T47D (cell line): ENCODE measurements around the gene RPS25.
"Not testable (repeated sequence)": the region's sequence is repeated elsewhere in the genome, so short reads cannot be mapped to it uniquely, and the experiment has no call there.

Experiments used
- DNase-seq, 2 experiments: peaks; one replicate each; pipeline versions ENCODE4 v3.0.0 to v3.0.0-alpha.2; 2011 to 2012; ENCODE audit warnings: low read depth in 1 of 2, low spot score in 1 of 2
- JUND ChIP-seq: IDR thresholded peaks from 2 replicates; pipeline ENCODE4 v1.6.1; 2012; ENCODE audit warnings: low read depth
- in situ Hi-C: cut with HindIII; loops from 2 replicates; pipeline ENCODE4 v1.10.0; 2016; ENCODE audit warnings: low sequenced_read_pairs, low pct_unique_long_range_greater_than_20kb

RPS25 gene

DNA sequence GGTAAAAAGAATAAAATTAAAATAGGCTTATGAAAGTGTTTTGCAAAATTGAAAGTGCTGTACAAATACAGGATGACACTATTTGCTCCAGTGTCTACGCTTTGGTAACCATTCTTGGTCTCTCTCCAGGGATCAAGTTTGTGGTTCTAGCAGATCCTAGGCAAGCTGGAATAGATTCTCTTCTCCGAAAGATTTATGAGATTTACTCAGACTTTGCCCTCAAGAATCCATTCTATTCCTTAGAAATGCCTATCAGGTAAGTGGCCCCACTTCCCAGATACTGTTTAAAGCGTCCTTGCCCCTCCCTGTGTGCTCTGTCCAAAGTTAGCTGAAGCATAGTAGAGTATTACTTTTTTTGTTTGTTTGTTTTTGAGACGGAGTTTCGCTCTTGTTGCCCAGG, 3.5 kb upstream of the RPS25 start:
- TF ChIP-seq JUND: no peak
- in situ Hi-C loops: no loop called here
- DNase-seq: no peak

DNA sequence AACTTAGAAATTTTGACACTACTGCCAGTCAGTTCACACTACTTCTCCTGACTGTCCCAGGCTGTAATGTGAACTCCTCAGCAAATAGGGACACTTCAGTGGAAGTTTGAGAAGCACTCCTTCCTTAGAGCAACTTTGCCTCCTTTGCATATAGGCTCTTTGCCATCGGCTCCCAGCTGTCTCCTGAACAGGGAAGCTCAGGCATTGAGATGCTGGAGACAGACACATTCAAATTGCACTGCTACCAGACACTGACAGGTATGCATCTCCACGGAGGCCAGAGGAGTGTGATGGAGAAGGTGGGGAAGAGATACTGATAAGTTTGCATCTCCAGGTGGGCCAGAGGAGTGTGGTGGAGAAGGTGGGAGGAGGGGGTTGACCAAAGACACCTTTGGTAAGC, 1.9 kb upstream of the RPS25 start:
- peak in 1 of 2 experiments; percentile 40 for DNase-seq
- TF ChIP-seq JUND: no peak
- in situ Hi-C loops: no loop called here

DNA sequence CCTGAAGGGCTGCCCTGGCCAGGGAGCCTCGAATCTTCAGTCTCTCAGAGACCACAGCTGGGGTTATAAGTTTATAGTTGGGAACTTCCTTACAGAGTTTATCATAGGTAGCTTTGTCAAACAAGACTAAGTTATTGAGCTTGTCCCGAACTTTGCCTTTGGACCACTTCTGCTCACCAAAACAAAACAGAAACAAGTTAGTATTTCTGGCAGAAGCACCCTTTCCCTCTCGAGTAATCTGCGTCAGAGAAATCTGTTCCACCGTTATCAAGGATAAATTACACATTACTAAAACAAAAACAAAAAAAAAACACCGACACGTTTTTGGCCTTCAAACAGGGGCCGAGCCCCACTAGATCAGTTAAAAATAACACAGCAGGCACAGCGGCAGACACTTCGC, 766 bp downstream of the RPS25 start:
- DNase-seq, in situ Hi-C loops: not testable (repeated sequence)

DNA sequence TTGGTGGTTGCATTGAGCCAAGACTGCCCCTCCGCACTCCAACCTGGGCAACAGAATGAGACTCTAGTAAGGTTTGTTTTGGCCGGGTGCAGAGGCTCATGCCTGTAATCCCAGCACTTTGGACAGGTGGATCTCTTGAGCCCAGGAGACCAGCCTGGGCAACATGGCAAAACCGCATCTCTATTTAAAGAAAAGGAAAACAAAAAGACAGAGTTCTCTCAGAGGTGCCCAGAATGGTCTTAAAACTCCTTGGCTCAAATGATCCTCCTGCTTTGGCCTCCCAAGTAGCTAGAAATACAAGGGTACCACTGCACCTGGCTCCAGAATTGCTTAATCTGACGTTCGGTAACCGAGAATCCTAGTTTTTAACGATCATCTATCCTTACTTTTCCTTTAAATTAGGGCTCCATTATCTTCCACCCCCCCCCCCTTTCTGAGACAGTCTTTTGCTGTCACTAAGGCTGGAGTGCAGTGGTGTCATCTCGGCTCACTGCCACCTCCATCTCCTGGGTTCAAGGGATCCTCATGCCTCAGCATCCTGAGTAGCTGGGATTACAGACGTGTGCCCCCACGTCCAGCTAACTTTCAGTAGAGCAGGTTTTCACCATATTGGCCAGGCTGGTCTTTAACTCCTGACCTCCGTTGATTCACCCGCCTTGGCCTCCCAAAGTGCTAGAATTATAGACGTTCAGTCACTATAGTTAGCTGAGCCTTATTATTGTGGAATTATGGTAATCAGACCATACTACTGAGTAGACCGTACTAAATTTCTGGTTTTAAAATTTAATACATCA, 1.7 kb downstream of the RPS25 start:
- no peak for DNase-seq
- in situ Hi-C loops: no loop called here
- no peak for TF ChIP-seq JUND

DNA sequence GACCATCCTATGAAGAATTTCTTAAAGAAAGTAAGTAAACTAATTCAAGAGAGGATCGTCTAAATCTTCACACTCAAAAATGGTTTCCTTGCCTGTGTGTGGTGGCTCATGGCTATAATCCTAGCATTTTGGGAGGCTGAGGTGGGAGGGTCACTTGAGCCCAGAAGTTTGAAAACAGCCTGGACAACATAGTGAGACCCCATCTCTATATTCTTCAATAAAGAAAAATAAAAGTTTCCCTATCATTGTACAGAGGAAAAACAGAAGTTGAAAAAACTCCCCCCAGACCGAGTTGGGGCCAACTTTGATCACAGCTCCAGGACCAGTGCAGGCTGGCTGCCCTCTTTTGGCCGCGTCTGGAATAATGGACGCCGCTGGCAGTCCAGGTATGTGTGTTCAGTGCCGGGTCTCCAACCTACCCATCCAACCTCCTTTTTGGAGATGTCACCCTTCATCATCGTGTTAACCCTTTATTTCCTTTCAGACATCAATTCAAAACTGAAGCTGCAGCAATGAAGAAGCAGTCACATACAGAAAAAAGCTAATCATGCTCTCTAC, 3.0 kb downstream of the RPS25 start:
- DNase-seq: peak in 1 of 2 experiments; percentile 56
- no peak for TF ChIP-seq JUND
- in situ Hi-C loops: no loop called here

DNA sequence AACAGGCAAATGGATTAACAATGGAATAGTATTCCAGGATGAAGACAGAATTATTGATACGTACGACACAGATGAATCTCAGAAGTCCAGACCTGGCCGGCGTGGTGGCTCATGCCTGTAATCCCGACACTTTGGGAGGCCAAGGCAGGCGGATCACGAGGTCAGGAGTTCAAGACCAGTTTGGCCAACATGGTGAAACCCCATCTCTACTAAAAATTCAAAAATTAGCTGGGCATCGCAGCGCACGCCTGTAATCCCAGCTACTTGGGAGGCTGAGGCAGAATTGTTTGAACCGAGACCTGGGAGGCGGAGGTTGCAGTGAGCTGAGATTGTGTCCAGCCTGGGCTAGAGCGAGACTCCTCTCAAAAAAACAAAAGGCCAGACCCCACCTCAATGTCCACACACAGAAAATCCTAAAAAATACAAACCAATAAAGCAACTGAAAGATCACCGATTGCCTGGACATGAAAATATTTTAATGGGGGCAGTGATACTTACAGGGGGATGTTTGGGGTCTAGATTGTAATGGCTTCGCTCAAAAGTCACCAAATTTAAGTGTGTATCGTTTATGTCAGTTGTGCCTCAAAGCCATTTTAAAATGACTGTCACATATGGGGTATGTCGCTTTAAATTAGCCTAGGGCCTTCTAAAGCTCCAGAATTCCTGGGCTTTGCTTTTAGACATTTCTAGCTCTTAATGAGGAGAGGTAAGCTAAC, 3.8 kb downstream of the RPS25 start:
- no peak for TF ChIP-seq JUND
- in situ Hi-C loops: no loop called here
- DNase-seq: no peak

DNA sequence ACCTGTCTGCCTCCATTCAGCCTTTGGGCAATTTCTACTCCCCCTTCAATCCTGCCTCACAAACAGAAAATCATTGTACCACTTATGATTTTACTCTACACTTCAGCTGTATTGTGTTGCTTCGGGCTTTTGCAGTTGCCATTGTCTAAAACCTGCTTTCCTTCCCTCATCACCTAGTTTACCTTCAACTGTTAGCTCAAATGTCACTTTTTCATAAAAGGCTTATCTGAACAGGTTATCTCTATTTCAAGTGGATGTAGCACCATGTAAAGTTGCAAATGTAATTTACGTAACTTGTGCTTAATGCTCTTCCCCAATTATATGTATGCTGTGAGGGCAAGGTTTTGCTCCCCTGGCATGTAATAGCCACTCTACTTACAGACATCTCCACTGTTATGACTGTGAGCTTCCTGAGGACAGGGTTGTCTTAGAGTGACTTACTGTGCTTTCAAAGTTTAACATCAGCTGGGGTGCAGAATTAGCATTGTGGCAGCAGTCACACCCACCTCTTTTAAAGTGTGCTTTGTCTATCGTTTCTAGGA, 5.4 kb downstream of the RPS25 start:
- no peak for DNase-seq

DNA sequence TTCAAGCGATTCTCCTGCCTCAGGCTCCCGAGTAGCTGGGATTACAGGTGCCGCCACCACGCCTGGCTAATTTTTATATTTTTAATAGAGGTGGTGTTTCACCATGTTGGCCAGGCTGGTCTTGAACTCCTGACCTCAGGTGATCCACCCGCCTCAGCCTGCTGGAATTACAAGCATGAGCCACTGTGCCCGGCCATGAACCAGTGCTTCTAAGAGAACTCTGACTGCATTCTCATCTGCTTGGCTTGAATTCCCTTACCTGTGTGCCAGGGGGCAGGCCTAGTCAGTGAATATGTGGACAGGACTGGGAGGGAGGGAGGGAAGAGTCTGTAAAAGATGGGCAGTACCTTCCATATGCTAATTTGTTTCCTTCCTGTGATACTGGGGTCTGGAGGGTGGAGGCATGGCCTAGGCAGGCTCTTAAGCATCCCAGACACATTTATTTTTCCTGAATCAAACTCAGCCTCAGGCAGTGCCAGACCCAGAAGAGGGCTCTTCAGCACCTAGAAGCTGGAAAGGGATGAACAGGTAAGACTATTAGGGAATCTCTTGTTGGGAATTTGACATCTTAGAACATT, 6.6 kb downstream of the RPS25 start:
- DNase-seq: peak in 1 of 2 experiments; percentile 47
- in situ Hi-C loops: no loop called here
- TF ChIP-seq JUND: no peak

More for the DNA sequence above, 5.4 kb downstream of the RPS25 start:
- TF ChIP-seq JUND: no peak
- in situ Hi-C loops: no loop called here

DNA sequence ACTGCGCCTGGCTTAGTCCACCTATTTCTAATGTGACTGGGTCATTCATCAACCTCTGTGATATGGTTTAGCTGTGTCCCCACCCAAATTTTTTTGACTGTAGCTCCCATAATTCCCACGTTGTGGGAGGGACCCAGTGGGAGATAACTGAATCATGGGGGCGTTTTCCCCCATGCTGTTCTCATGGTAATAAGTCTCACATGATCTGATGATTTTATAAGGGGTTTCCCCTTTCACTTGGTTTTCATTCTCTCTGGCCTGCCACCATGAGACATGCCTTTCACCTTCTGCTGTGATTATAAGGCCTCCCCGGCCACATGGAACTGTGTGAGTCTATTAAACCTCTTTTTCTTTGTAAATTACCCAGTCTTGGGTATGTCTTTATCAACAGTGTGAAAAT, 11.5 kb downstream of the RPS25 start:
- DNase-seq: no peak
- in situ Hi-C loops: no loop called here
- TF ChIP-seq JUND: no peak

DNA sequence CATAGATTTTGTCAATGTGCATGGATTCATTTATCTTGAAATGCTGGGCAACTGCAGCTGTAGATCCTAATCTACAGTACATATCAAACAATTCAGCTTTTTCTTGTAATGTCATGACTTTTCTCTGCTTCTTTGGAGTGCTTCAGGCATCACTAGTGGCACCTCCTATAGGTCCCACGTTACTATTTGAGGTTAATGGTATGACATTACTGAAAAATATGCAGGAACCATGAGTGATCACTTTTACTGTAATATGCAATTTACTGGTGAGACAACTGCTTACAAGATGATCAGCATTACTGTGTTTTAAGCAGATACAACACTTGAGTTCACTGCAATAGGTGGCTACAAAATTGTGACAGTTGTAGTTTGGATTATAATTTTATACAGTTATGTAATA, 17.2 kb downstream of the RPS25 start:
- in situ Hi-C loops: no loop called here
- no peak for DNase-seq
- TF ChIP-seq JUND: no peak

DNA sequence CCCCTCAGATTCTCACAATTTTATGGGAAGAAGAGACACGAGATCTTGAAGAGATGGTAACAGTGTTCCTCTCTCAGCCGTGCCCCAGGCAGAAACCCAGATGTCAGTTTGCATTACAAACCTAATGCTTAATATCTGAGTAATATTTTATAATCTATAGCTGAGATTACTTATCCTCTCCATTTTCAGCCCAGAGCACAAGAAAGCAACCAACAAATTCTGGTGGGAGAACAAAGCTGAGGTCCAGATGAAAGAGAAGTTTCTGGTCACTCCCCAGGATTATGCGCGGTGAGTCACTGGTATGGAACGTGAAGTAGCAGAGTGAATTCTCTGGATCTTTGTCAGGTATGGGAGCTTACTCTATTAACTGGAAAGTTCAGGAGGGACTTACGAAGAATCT, 19.3 kb downstream of the RPS25 start:
- in situ Hi-C loops: no loop called here
- DNase-seq: peak; percentile 72 to 79
- peak; percentile 91 for TF ChIP-seq JUND

DNA sequence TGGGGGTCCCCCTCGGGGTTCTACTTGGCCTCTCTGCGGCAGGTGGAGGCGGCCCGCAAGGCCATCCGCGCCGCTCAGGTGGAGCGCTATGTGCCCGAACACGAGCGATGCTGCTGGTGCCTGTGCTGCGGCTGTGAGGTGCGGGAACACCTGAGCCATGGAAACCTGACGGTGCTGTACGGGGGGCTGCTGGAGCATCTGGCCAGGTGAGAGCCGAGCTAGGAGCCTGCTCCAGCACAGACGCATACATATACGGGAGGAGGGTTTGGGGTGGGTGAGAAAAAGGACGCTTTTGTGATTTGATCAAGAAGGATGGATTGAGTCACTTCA, 19.8 kb downstream of the RPS25 start:
- no peak for TF ChIP-seq JUND
- in situ Hi-C loops: no loop called here
- DNase-seq: peak in 1 of 2 experiments; percentile 33

DNA sequence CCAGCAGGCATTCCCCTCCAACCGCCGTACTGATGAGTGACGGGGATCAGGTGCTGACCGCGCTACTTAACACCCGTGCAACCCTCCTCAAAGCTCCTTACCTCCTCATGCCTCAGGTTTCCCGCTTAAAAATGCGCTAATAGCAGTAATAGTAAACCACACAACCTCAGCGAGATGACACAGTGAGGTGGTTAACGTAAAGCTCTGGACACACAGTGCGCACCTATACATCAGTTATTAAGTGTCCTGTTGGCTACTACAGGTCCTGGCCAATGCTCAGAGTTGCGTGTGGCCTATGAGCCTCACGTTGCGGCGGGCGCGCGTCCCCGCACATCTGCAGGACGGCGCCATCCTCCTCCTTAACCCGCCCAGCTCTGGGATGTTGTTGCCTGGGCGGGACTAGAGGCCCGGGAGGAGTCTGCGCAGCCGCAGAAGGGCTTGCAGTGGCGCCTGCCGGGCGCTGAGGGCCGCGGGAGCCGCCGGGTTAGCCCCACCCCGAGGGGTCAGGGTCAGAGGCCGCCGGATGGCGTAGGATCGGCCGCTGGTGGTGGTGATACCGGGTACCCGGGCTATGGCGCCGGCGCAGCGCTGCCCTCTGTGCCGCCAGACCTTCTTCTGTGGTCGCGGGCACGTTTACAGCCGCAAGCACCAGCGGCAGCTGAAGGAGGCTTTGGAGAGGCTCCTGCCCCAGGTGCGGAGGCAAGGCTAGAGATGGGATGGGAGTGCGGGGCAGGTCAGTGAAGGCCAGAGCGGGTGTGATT, 20.3 kb downstream of the RPS25 start, which contains the start of gene CENATAC:
CENATAC (plus strand) TSS at position 512 of the 761 bp plus-strand sequence; CDS start at position 572, 60 bp downstream.
- in situ Hi-C loops: no loop called here
- peak; percentile 94 to 99 for DNase-seq
- no peak for TF ChIP-seq JUND
